ENCODE measurements around the gene RGS14.
"Not testable (repeated sequence)": the region's sequence is repeated elsewhere in the genome, so short reads cannot be mapped to it uniquely, and the experiment has no call there.

RGS14 gene

GRCh38 chr5:177409043-177409801 lies 51.5 kb downstream of the RGS14 start, which contains the start of gene F12:
F12 (minus strand) TSS chr5:177409564; CDS start chr5:177409527, 37 bp downstream.
- DNase-seq, result no peak

- DNase-seq, result no peak
Measured at GRCh38 chr5:177410575-177410974, 52.9 kb downstream of the RGS14 start.

- DNase-seq, result no peak
Measured at GRCh38 chr5:177412603-177413233, 55.0 kb downstream of the RGS14 start.

GRCh38 chr5:177414481-177414880 lies 56.8 kb downstream of the RGS14 start:
- DNase-seq, result no peak

GRCh38 chr5:177417081-177417480 lies 59.4 kb downstream of the RGS14 start:
- not testable (repeated sequence) for DNase-seq

- DNase-seq, result no peak
Measured at GRCh38 chr5:177419046-177419445, 61.3 kb downstream of the RGS14 start.

GRCh38 chr5:177420472-177420871 lies 62.7 kb downstream of the RGS14 start:
- DNase-seq, result not testable (repeated sequence)

GRCh38 chr5:177421062-177421798 lies 63.5 kb downstream of the RGS14 start:
- DNase-seq, result no peak

Measured in activated naive CD4-positive, alpha-beta T cell (primary cell).